H9 (cell line): ENCODE measurements around the gene PRSS38. TPM values are rescaled to one million over a fixed set of nuclear protein-coding genes. Genes with fewer than 3 reads are reported as not detected.

Experiments used
- DNase-seq: peaks from one replicate; pipeline ENCODE4 v3.0.0-alpha.2; 2017
- H2AFZ ChIP-seq: one replicate; pipeline ENCODE4 v1.6.1; 2013; ENCODE audit warnings: mild to moderate bottlenecking, low read length, control low read depth, moderate library complexity
- H2AK5ac ChIP-seq: 2 replicates; pipeline ENCODE4 v1.6.1; 2013; ENCODE audit warnings: low read length, control low read depth, mixed read lengths; ENCODE audit not compliant: insufficient read length
- H2BK120ac ChIP-seq: one replicate; pipeline ENCODE4 v1.6.1; 2013; ENCODE audit warnings: low read depth, mild to moderate bottlenecking, low read length, control low read depth, inconsistent platforms; ENCODE audit not compliant: poor library complexity, severe bottlenecking
- H2BK12ac ChIP-seq: 2 replicates; pipeline ENCODE4 v1.6.1; 2013; ENCODE audit warnings: low read length, control low read depth, mixed read lengths, low read depth; ENCODE audit not compliant: insufficient read length
- H2BK15ac ChIP-seq: 2 replicates; pipeline ENCODE4 v1.6.1; 2013; ENCODE audit warnings: low read depth, low read length, control low read depth
- H2BK20ac ChIP-seq: one replicate; pipeline ENCODE4 v1.6.1; 2013; ENCODE audit warnings: low read depth, mild to moderate bottlenecking, low read length, control low read depth, inconsistent platforms; ENCODE audit not compliant: poor library complexity, severe bottlenecking
- H2BK5ac ChIP-seq: 2 replicates; pipeline ENCODE4 v1.6.1; 2013; ENCODE audit warnings: low read length, control low read depth, mixed read lengths; ENCODE audit not compliant: insufficient read length
- H3K14ac ChIP-seq: 2 replicates; pipeline ENCODE4 v1.6.1; 2013; ENCODE audit warnings: low read length, control low read depth; ENCODE audit not compliant: insufficient read depth
- H3K18ac ChIP-seq: 2 replicates; pipeline ENCODE4 v1.6.1; 2013; ENCODE audit warnings: low read depth, mild to moderate bottlenecking, mixed read lengths, low read length, control low read depth; ENCODE audit not compliant: insufficient read length
- H3K23ac ChIP-seq: 2 replicates; pipeline ENCODE4 v1.6.1; 2013; ENCODE audit warnings: low read length, control low read depth, mixed read lengths, low read depth; ENCODE audit not compliant: insufficient read length
- H3K23me2 ChIP-seq: 2 replicates; pipeline ENCODE4 v1.6.1; 2013; ENCODE audit warnings: low read depth, mild to moderate bottlenecking, mixed read lengths, low read length, control low read depth; ENCODE audit not compliant: insufficient read length, poor library complexity, severe bottlenecking
- H3K27ac ChIP-seq: 2 replicates; pipeline ENCODE4 v1.5.1; 2013; ENCODE audit warnings: low read length, control low read depth, mixed read lengths, low read depth; ENCODE audit not compliant: insufficient read length
- H3K27me3 ChIP-seq: 2 replicates; pipeline ENCODE4 v1.6.1; 2013; ENCODE audit warnings: low read length, control low read depth, inconsistent platforms; ENCODE audit not compliant: insufficient read depth
- H3K4ac ChIP-seq: 2 replicates; pipeline ENCODE4 v1.6.1; 2013; ENCODE audit warnings: low read depth, mild to moderate bottlenecking, control low read depth, inconsistent platforms, low read length, moderate library complexity
- H3K4me1 ChIP-seq: 2 replicates; pipeline ENCODE4 v1.6.1; 2013; ENCODE audit warnings: low read length, control low read depth, inconsistent platforms; ENCODE audit not compliant: insufficient read depth
- H3K4me2 ChIP-seq: 2 replicates; pipeline ENCODE4 v1.6.1; 2013; ENCODE audit warnings: low read length, control low read depth, mixed read lengths; ENCODE audit not compliant: insufficient read length, insufficient read depth
- H3K56ac ChIP-seq: 2 replicates; pipeline ENCODE4 v1.6.1; 2013; ENCODE audit warnings: low read depth, mild to moderate bottlenecking, mixed read lengths, low read length, control low read depth; ENCODE audit not compliant: insufficient read length
- H3K79me1 ChIP-seq: 2 replicates; pipeline ENCODE4 v1.6.1; 2013; ENCODE audit warnings: low read depth, mild to moderate bottlenecking, moderate library complexity, low read length, control low read depth, inconsistent platforms; ENCODE audit not compliant: insufficient read depth, poor library complexity, severe bottlenecking
- H3K79me2 ChIP-seq: 2 replicates; pipeline ENCODE4 v1.6.1; 2013; ENCODE audit warnings: low read length, control low read depth, inconsistent platforms; ENCODE audit not compliant: insufficient read depth
- H3K9ac ChIP-seq: 2 replicates; pipeline ENCODE4 v1.6.1; 2013; ENCODE audit warnings: low read length, control low read depth, mixed read lengths; ENCODE audit not compliant: insufficient read length; ENCODE audit errors: extremely low read depth
- H3K9me3 ChIP-seq: one replicate; pipeline ENCODE4 v1.6.1; 2013; ENCODE audit warnings: low read depth, low read length, inconsistent platforms; ENCODE audit not compliant: control insufficient read depth
- H3T11ph ChIP-seq: one replicate; pipeline ENCODE4 v1.6.1; 2013; ENCODE audit warnings: mild to moderate bottlenecking, low read length, control low read depth, inconsistent platforms
- H4K20me1 ChIP-seq: one replicate; pipeline ENCODE4 v1.6.1; 2013; ENCODE audit not compliant: control insufficient read depth, insufficient read length, insufficient read depth
- H4K5ac ChIP-seq: 2 replicates; pipeline ENCODE4 v1.6.1; 2013; ENCODE audit warnings: low read depth, mild to moderate bottlenecking, mixed read lengths, low read length, control low read depth; ENCODE audit not compliant: insufficient read length
- H4K8ac ChIP-seq: replicated peaks from 2 replicates; pipeline ENCODE4 v1.6.1; 2013; ENCODE audit warnings: low read length, control low read depth, mixed read lengths, low read depth; ENCODE audit not compliant: insufficient read length
- H4K91ac ChIP-seq: 2 replicates; pipeline ENCODE4 v1.6.1; 2013; ENCODE audit warnings: low read depth, mild to moderate bottlenecking, moderate library complexity, mixed read lengths, low read length, control low read depth; ENCODE audit not compliant: insufficient read length
- H3K27ac Mint-ChIP-seq, 3 experiments: 2 replicates in 2 of 3; 3 replicates in 1 of 3; pipeline ENCODE4 v1.8.0; 2020 to 2021; ENCODE audit warnings: mixed read lengths in 3 of 3, mild to moderate bottlenecking in 1 of 3, moderate library complexity in 1 of 3
- H3K27me3 Mint-ChIP-seq: 2 replicates; pipeline ENCODE4 v1.8.0; 2021; ENCODE audit warnings: low read depth, mild to moderate bottlenecking, moderate library complexity, mixed read lengths
- H3K36me3 Mint-ChIP-seq, 3 experiments: 2 replicates in 2 of 3; 3 replicates in 1 of 3; pipeline ENCODE4 v1.8.0; 2020 to 2021; ENCODE audit warnings: low read depth in 3 of 3, mixed read lengths in 3 of 3; ENCODE audit not compliant: insufficient read depth in 1 of 3
- H3K4me1 Mint-ChIP-seq, 2 experiments: 2 replicates each; pipeline ENCODE4 v1.8.0; 2020; ENCODE audit warnings: mixed read lengths in 2 of 2
- H3K4me3 Mint-ChIP-seq, 2 experiments: 2 replicates in 1 of 2; 3 replicates in 1 of 2; pipeline ENCODE4 v1.8.0; 2020 to 2021; ENCODE audit warnings: mild to moderate bottlenecking in 2 of 2, mixed read lengths in 2 of 2, moderate library complexity in 1 of 2
- H3K9me3 Mint-ChIP-seq, 2 experiments: 2 replicates in 1 of 2; 3 replicates in 1 of 2; pipeline ENCODE4 v1.8.0; 2020; ENCODE audit warnings: mild to moderate bottlenecking in 2 of 2, mixed read lengths in 2 of 2, moderate library complexity in 1 of 2
- WGBS: extraction: QIAGEN DNeasy Blood & Tissue Kit; methylation state at CpG from one replicate; pipeline ENCODE4 v1.1.7; 2013; ENCODE audit warnings: missing lambda C conversion rate, low lambda C conversion rate, mixed read lengths; ENCODE audit not compliant: insufficient read length; ENCODE audit errors: extremely low coverage; 5-methylcytosine and 5-hydroxymethylcytosine counted together
- total RNA-seq: library from RNA; stranded (reverse); gene quantifications from 2 replicates; pipeline ENCODE4 v1.2.1, GENCODE V29; 2021
- TF ChIP-seq, protein P1 (sequence below): fragments of 200-600 bp; sonication (generic); conservative IDR thresholded peaks from 3 replicates; pipeline ENCODE4 v1.8.0; 2021; ENCODE audit warnings: antibody characterized with exemption, mild to moderate bottlenecking

The PRSS38 gene
- total RNA-seq, 1 experiment from 2014 or later: not detected

DNA sequence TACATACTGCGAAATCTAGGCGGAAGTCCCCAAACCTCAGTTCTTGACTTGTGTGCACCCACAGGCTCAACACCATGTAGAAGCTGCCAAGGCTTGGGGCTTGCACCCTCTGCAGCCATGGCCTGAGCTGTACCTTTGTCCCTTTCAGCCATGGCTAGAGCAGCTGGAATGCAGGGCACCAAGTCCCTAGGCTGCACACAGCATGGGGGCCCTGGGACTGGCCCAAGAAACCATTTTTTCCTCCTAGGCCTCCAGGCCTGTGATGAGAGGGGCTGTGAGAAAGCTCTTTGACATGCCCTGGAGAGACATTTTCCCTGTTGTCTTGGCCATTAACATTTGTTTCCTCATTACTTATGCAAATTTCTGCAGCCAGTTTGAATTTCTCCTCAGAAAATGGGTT lies 1.5 kb upstream of the PRSS38 start:
- DNase-seq: no peak
- Mint-ChIP-seq H3K9me3 (peaks cover 46 to 48% of the 10 kb centered on the region in 2 experiments), H3K36me3 (peaks cover 0 to 18% (median 11%) of the 10 kb centered on the region in 3 experiments; a peak in 5 of 7 replicates), H3K27ac (no peak overlapping the region), H3K27me3 (no peaks in the 10 kb centered on the region; the same call in none of the 2 replicates), H3K4me3 (no peak overlapping the region), H3K4me1 (no peaks in the 10 kb centered on the region)
- Histone ChIP-seq H4K91ac (no peak overlapping the region), H3K56ac (no peak overlapping the region), H3K4me2 (no peak overlapping the region), H2BK12ac (no peak overlapping the region), H2BK20ac (no peak overlapping the region), H3K79me1 (no peaks in the 10 kb centered on the region), H4K8ac (no peak overlapping the region), H3K18ac (no peak overlapping the region), H3T11ph (no peak overlapping the region), H2BK120ac (no peak overlapping the region), H2BK5ac (no peak overlapping the region), H3K9me3 (peaks cover 16% of the 10 kb centered on the region), H2AK5ac (no peak overlapping the region), H3K27ac (no peak overlapping the region), H3K9ac (no peak overlapping the region), H4K5ac (no peak overlapping the region), H3K79me2 (no peaks in the 10 kb centered on the region), H2AFZ (no peak overlapping the region), H3K4ac (no peak overlapping the region), H3K14ac (no peak overlapping the region), H3K23me2 (no peaks in the 10 kb centered on the region), H3K27me3 (no peaks in the 10 kb centered on the region), H3K23ac (no peak overlapping the region), H4K20me1 (no peaks in the 10 kb centered on the region), H3K4me1 (no peaks in the 10 kb centered on the region), H2BK15ac (no peak overlapping the region)
- no CpG with 5 or more reads among the region's 2 CpGs for WGBS
- TF ChIP-seq, protein P1, sequence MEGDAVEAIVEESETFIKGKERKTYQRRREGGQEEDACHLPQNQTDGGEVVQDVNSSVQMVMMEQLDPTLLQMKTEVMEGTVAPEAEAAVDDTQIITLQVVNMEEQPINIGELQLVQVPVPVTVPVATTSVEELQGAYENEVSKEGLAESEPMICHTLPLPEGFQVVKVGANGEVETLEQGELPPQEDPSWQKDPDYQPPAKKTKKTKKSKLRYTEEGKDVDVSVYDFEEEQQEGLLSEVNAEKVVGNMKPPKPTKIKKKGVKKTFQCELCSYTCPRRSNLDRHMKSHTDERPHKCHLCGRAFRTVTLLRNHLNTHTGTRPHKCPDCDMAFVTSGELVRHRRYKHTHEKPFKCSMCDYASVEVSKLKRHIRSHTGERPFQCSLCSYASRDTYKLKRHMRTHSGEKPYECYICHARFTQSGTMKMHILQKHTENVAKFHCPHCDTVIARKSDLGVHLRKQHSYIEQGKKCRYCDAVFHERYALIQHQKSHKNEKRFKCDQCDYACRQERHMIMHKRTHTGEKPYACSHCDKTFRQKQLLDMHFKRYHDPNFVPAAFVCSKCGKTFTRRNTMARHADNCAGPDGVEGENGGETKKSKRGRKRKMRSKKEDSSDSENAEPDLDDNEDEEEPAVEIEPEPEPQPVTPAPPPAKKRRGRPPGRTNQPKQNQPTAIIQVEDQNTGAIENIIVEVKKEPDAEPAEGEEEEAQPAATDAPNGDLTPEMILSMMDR: no peak
